H1 (cell line): Measurements from ENCODE around the gene S1PR1. TPM values are rescaled to one million over a fixed set of nuclear protein-coding genes. Genes with fewer than 3 reads are reported as not detected.

Experiments
- CTCF ChIA-PET: fragments of 300-600 bp; sonication (Branson Sonifier 250); formaldehyde crosslinking; loops from one replicate; lab custom pipeline; 2021; ENCODE audit not compliant: partially characterized antibody; lab: Charles Lee
- POLR2A ChIA-PET: fragments of 300-600 bp; sonication (Branson Sonifier 250); formaldehyde crosslinking; loops from one replicate; lab custom pipeline; 2021; ENCODE audit warnings: inconsistent platforms; ENCODE audit not compliant: partially characterized antibody; lab: Charles Lee
- DNase-seq, 2 experiments: peaks; one replicate each; pipeline versions ENCODE4 v3.0.0 to v3.0.0-alpha.2; 2010 to 2022; ENCODE audit warnings: low spot score in 2 of 2, low read depth in 1 of 2, mixed read lengths in 1 of 2
- FAIRE-seq: peaks from 2 replicates; lab custom pipeline; 2011; peaks lifted over from hg19 to GRCh38; lab: Jason Lieb, UNC
- H2AFZ ChIP-seq: 2 replicates; pipeline ENCODE4 v1.8.1; 2012; ENCODE audit warnings: low read length, inconsistent platforms
- H2AK5ac ChIP-seq: 2 replicates; pipeline ENCODE4 v1.6.1; 2013; ENCODE audit warnings: low read depth, low read length
- H2BK120ac ChIP-seq: replicated peaks from 2 replicates; pipeline ENCODE3; 2013; ENCODE audit warnings: low read depth, low read length, inconsistent platforms
- H2BK12ac ChIP-seq: 2 replicates; pipeline ENCODE4 v1.6.1; 2013; ENCODE audit warnings: low read depth, low read length
- H2BK15ac ChIP-seq: 2 replicates; pipeline ENCODE4 v1.6.1; 2013; ENCODE audit warnings: low read length
- H2BK20ac ChIP-seq: 2 replicates; pipeline ENCODE4 v1.6.1; 2013; ENCODE audit warnings: low read length
- H2BK5ac ChIP-seq: 2 replicates; pipeline ENCODE4 v1.6.1; 2013; ENCODE audit warnings: low read depth, low read length
- H3K14ac ChIP-seq: 2 replicates; pipeline ENCODE4 v1.6.1; 2013; ENCODE audit warnings: inconsistent platforms; ENCODE audit not compliant: insufficient read length
- H3K18ac ChIP-seq: 2 replicates; pipeline ENCODE4 v1.6.1; 2013; ENCODE audit warnings: low read length; ENCODE audit errors: extremely low read depth
- H3K23ac ChIP-seq: 2 replicates; pipeline ENCODE4 v1.6.1; 2013; ENCODE audit warnings: inconsistent platforms; ENCODE audit not compliant: insufficient read length
- H3K23me2 ChIP-seq: 2 replicates; pipeline ENCODE4 v1.6.1; 2013; ENCODE audit warnings: low read depth, low read length
- H3K27ac ChIP-seq: 2 replicates; pipeline ENCODE4 v1.6.1; 2011; ENCODE audit warnings: low read depth, low read length, inconsistent platforms
- H3K27me3 ChIP-seq, 4 experiments: replicated peaks in 1 of 4; 1 replicate in 1 of 4; 2 replicates in 3 of 4; pipeline versions ENCODE4 v1.6.1 to v1.8.1; 2011 to 2013; ENCODE audit warnings: low read length in 3 of 4, mild to moderate bottlenecking in 3 of 4, inconsistent platforms in 2 of 4, mixed read lengths in 2 of 4, moderate library complexity in 1 of 4; ENCODE audit not compliant: control insufficient read depth in 3 of 4, insufficient read depth in 3 of 4; ENCODE audit errors: extremely low read depth in 1 of 4
- H3K36me3 ChIP-seq, 4 experiments: 2 replicates each; pipeline versions ENCODE4 v1.6.1 to v1.8.1; 2011 to 2013; ENCODE audit warnings: mild to moderate bottlenecking in 4 of 4, low read length in 3 of 4, moderate library complexity in 2 of 4, control low read depth in 1 of 4, inconsistent platforms in 1 of 4; ENCODE audit not compliant: insufficient read depth in 4 of 4, control insufficient read depth in 2 of 4
- H3K4ac ChIP-seq: replicated peaks from 2 replicates; pipeline ENCODE3; 2013; ENCODE audit warnings: low read length, low read depth, mixed read lengths, inconsistent platforms; ENCODE audit not compliant: insufficient read length
- H3K4me1 ChIP-seq, 4 experiments: replicated peaks in 1 of 4; 1 replicate in 1 of 4; 2 replicates in 3 of 4; pipeline versions ENCODE4 v1.6.1 to v1.8.1; 2011 to 2013; ENCODE audit warnings: low read length in 3 of 4, inconsistent platforms in 2 of 4, mixed read lengths in 1 of 4; ENCODE audit not compliant: insufficient read depth in 4 of 4, control insufficient read depth in 3 of 4
- H3K4me2 ChIP-seq, 2 experiments: 2 replicates each; pipeline versions ENCODE4 v1.6.1 to v1.8.1; 2011 to 2013; ENCODE audit warnings: low read depth in 2 of 2, low read length in 2 of 2, control low read depth in 1 of 2, inconsistent platforms in 1 of 2, mild to moderate bottlenecking in 1 of 2; ENCODE audit not compliant: insufficient read depth in 1 of 2
- H3K4me3 ChIP-seq, 4 experiments: fragments of 200-600, 300-600 bp in 1 of 4; sonication (generic), shearing (Covaris generic), sonication (Bioruptor Twin) in 1 of 4; 2 replicates each; pipeline versions ENCODE4 v1.5.1 to v1.8.1; 2011 to 2016; ENCODE audit warnings: low read length in 4 of 4, low read depth in 3 of 4, control low read depth in 2 of 4, inconsistent platforms in 2 of 4, mild to moderate bottlenecking in 2 of 4, mixed read lengths in 1 of 4, moderate library complexity in 1 of 4; ENCODE audit not compliant: insufficient read depth in 2 of 4; ENCODE audit errors: extremely low read depth in 1 of 4
- H3K56ac ChIP-seq: replicated peaks from 2 replicates; pipeline ENCODE3; 2013; ENCODE audit warnings: low read depth, mild to moderate bottlenecking, mixed read lengths, low read length, inconsistent platforms; ENCODE audit not compliant: insufficient read length
- H3K79me1 ChIP-seq: 2 replicates; pipeline ENCODE4 v1.6.1; 2013; ENCODE audit warnings: low read depth, low read length, control low read depth
- H3K79me2 ChIP-seq, 2 experiments: 2 replicates each; pipeline versions ENCODE4 v1.6.1 to v1.8.1; 2012 to 2013; ENCODE audit warnings: low read length in 2 of 2, mild to moderate bottlenecking in 2 of 2, inconsistent platforms in 1 of 2; ENCODE audit not compliant: insufficient read depth in 2 of 2, control insufficient read depth in 1 of 2
- H3K9ac ChIP-seq, 4 experiments: replicated peaks in 1 of 4; 1 replicate in 1 of 4; 2 replicates in 3 of 4; pipeline versions ENCODE4 v1.6.1 to v1.8.1; 2011 to 2013; ENCODE audit warnings: low read depth in 3 of 4, low read length in 3 of 4, control low read depth in 2 of 4, mild to moderate bottlenecking in 2 of 4, moderate library complexity in 2 of 4, inconsistent platforms in 1 of 4; ENCODE audit errors: extremely low read depth in 1 of 4
- H3K9me3 ChIP-seq, 2 experiments: 2 replicates each; pipeline versions ENCODE4 v1.6.1 to v1.8.1; 2012 to 2013; ENCODE audit warnings: mild to moderate bottlenecking in 2 of 2, moderate library complexity in 2 of 2, control low read depth in 1 of 2, inconsistent platforms in 1 of 2, low read depth in 1 of 2, low read length in 1 of 2, mixed read lengths in 1 of 2; ENCODE audit not compliant: insufficient read depth in 2 of 2
- H4K20me1 ChIP-seq, 2 experiments: replicated peaks in 1 of 2; 2 replicates each; pipeline versions ENCODE3 to v1.8.1; 2011 to 2013; ENCODE audit warnings: inconsistent platforms in 2 of 2, low read length in 2 of 2, mild to moderate bottlenecking in 1 of 2; ENCODE audit not compliant: insufficient read depth in 2 of 2, control insufficient read depth in 1 of 2
- H4K5ac ChIP-seq: 2 replicates; pipeline ENCODE4 v1.6.1; 2013; ENCODE audit warnings: low read length, low read depth, mixed read lengths, inconsistent platforms; ENCODE audit not compliant: insufficient read length
- H4K8ac ChIP-seq: 2 replicates; pipeline ENCODE4 v1.8.0; 2013; ENCODE audit warnings: mild to moderate bottlenecking, moderate library complexity, low read length, inconsistent platforms; ENCODE audit not compliant: insufficient read depth; ENCODE audit errors: extremely low read depth
- H4K91ac ChIP-seq: replicated peaks from 2 replicates; pipeline ENCODE3; 2013; ENCODE audit warnings: low read length, mixed read lengths, inconsistent platforms; ENCODE audit not compliant: insufficient read length
- ASH2L ChIP-seq: fragments of 200-600, 300-600 bp; sonication (generic); IDR thresholded peaks from one replicate; pipeline ENCODE4 v1.7.1; 2017; ENCODE audit warnings: low read length
- FOSL1 ChIP-seq: IDR thresholded peaks from 2 replicates; pipeline ENCODE4 v1.6.1; 2011; ENCODE audit warnings: mild to moderate bottlenecking, low read depth, low read length, moderate library complexity; ENCODE audit not compliant: insufficient read depth
- GABPA ChIP-seq: IDR thresholded peaks from 2 replicates; pipeline ENCODE4 v1.6.1; 2011; ENCODE audit warnings: mild to moderate bottlenecking, low read length, moderate library complexity, borderline replicate concordance; ENCODE audit not compliant: insufficient read depth
- HDAC2 ChIP-seq, 2 experiments: fragments of 300-600 bp in 1 of 2; sonication (generic) in 1 of 2; IDR thresholded peaks; 2 replicates each; pipeline ENCODE4 v1.6.1; 2011 to 2012; ENCODE audit warnings: low read depth in 2 of 2, low read length in 2 of 2, mild to moderate bottlenecking in 2 of 2, moderate library complexity in 2 of 2, borderline replicate concordance in 1 of 2, inconsistent platforms in 1 of 2
- KDM1A ChIP-seq: fragments of 200-600, 300-600 bp; sonication (generic); IDR thresholded peaks from 2 replicates; pipeline ENCODE4 v1.7.1; 2016; ENCODE audit warnings: mild to moderate bottlenecking, low read length, borderline replicate concordance
- SIN3A ChIP-seq, 2 experiments: IDR thresholded peaks in 1 of 2; conservative IDR thresholded peaks in 1 of 2; 2 replicates each; pipeline ENCODE4 v1.6.1; 2011 to 2012; ENCODE audit warnings: low read length in 2 of 2, improper control_type of control experiment in 1 of 2, low read depth in 1 of 2, mild to moderate bottlenecking in 1 of 2
- SIX5 ChIP-seq: IDR thresholded peaks from 2 replicates; pipeline ENCODE4 v1.6.1; 2011; ENCODE audit warnings: mild to moderate bottlenecking, low read depth, low read length
- SP2 ChIP-seq: IDR thresholded peaks from 2 replicates; pipeline ENCODE4 v1.6.1; 2012; ENCODE audit warnings: mild to moderate bottlenecking, low read length, inconsistent platforms
- TAF1 ChIP-seq: IDR thresholded peaks from 2 replicates; pipeline ENCODE4 v1.6.1; 2011; ENCODE audit warnings: mild to moderate bottlenecking, low read depth, low read length
- TEAD4 ChIP-seq: IDR thresholded peaks from 2 replicates; pipeline ENCODE4 v1.6.1; 2012; ENCODE audit warnings: low read depth, low read length, inconsistent platforms, mixed read lengths
- WGBS, 2 experiments: shearing (Covaris generic) in 1 of 2; methylation state at CpG; one replicate each; pipeline versions ENCODE4 v1.1.6 to v1.1.7; 2013 to 2015; ENCODE audit warnings: low lambda C conversion rate in 2 of 2, mixed read lengths in 2 of 2, inconsistent platforms in 1 of 2, low coverage in 1 of 2, missing lambda C conversion rate in 1 of 2; ENCODE audit not compliant: insufficient replicate concordance in 2 of 2, insufficient coverage in 1 of 2, insufficient read length in 1 of 2; ENCODE audit errors: extremely low coverage in 1 of 2, missing lambda C conversion rate in 1 of 2; 5-methylcytosine and 5-hydroxymethylcytosine counted together
- polyA plus RNA-seq, 7 experiments: library from polyadenylated mRNA; depleted of rRNA in 3 of 7; stranded (reverse) in 5 of 7; unstranded in 2 of 7; fragments of >200 nt in 5 of 7; fragments of 200-250 nt in 2 of 7; gene quantifications; 1 replicate in 5 of 7; 2 replicates in 1 of 7; 4 replicates in 1 of 7; pipeline versions ENCODE4 v1.2.1 to v1.2.3, GENCODE V29; 2011 to 2013; ENCODE audit warnings: missing spikeins in 2 of 7, mixed read lengths in 2 of 7
- total RNA-seq: library from RNA; stranded (reverse); fragmentation: NEBNext Ultra II Directional; extraction: Animal tissue kit (Norgen Biotek cat#: 25700); gene quantifications from 2 replicates; pipeline ENCODE4 v1.2.1, GENCODE V29; 2021

The S1PR1 gene
- total and polyA plus RNA-seq, 2 of the 8 experiments (the other 6 are each of a cell fraction or from before 2014, with no cell fraction given), result 3.5 to 5.5 TPM

DNA sequence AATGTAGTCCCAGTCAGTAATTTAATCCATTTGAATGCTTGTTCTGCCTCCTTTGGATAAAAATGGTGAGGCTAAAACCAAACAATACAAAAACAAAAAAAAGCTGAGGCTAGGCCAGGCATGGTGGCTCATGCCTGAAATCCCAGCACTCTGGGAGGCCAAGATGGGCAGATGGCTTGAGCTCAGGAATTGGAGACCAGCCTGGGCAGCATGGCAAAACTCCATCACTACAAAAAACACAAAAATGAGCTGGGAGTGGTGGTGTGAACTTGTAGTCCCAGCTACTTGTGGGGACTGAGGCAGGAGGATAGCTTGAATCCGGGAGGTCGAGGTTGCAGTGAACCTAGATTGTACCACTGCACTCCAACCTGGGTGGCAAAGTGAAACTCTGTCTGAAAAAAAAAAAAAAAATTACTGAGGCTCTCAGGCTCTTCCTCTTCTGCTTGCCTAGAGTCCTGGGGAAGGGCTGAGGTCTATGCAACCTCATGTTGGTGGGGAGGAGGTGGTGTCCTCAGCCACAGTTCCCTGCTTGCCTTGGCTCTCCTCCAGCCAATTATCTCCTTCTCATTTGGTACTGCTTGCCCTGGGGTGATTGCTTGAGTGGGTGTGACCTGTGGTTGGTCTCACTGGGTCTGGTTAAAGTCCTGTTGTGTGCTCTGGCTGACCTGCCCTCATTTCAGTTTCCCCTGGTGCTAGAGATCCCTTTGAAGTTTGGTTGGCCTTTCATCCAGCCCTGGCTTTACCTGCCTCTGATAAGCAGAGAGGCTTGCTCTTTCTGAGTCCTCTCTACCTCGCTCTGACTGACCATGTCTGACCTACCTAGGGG, 20.9 kb downstream of the S1PR1 start:
- Histone ChIP-seq H4K20me1 (no peaks in the 10 kb centered on the region), H3K79me1 (no peaks in the 10 kb centered on the region), H3K4me2 (no peak overlapping the region), H3K4me1 (no peaks in the 10 kb centered on the region), H4K5ac (no peak overlapping the region), H4K91ac (no peak overlapping the region), H2BK20ac (no peak overlapping the region), H2BK12ac (no peak overlapping the region), H2AK5ac (no peak overlapping the region), H2BK15ac (0 out of 2 replicates have a peak overlapping the region, but pooled peaks have one; percentile 29), H2BK120ac (no peak overlapping the region), H3K4ac (no peak overlapping the region), H3K23me2 (no peaks in the 10 kb centered on the region), H2BK5ac (no peak overlapping the region), H3K79me2 (no peaks in the 10 kb centered on the region), H3K9me3 (no peaks in the 10 kb centered on the region), H2AFZ (peak overlapping the region; percentile 70; the same call in 1 of the 2 replicates), H3K18ac (no peak overlapping the region), H3K27me3 (peaks cover 0 to 1% (median 0%) of the 10 kb centered on the region in 4 experiments; a peak in 1 of 7 replicates), H3K23ac (no peak overlapping the region), H3K27ac (no peak overlapping the region), H3K14ac (no peak overlapping the region), H3K9ac (no peak overlapping the region), H3K56ac (no peak overlapping the region), H4K8ac (peak overlapping the region; percentile 9; the same call in 1 of the 2 replicates), H3K36me3 (no peaks in the 10 kb centered on the region), H3K4me3 (no peak overlapping the region)
- DNase-seq (no peak), FAIRE-seq (no peak)
- ChIA-PET POLR2A (no interaction called here), CTCF (interaction anchor here (0.6 to 0.7 kb wide), 3 partner anchors 10 to 206 kb away, joined by 3 to 4 read pairs (median 3); no protein-coding TSS in a partner anchor)
- 89% methylated on average over 3 of the region's 3 CpGs; no CpG with 5 or more reads in 1 of the 2 experiments for WGBS, 2 experiments
- TF ChIP-seq SIX5 (no peak), ASH2L (no peak), KDM1A (no peak), TAF1 (no peak), GABPA (no peak), SP2 (no peak), FOSL1 (no peak), SIN3A (conservative IDR thresholded peaks at IDR 0.05 in 1 of 2, IDR thresholded peaks at IDR 0.05 in 1 of 2; ENCODE audit: low read depth in 1 of 2, low read length in 2 of 2) (no peak), HDAC2 (IDR thresholded peaks at IDR 0.05; ENCODE audit: borderline replicate concordance in 1 of 2, low read depth in 2 of 2, low read length in 2 of 2) (no peak), TEAD4 (no peak)
